OCI-LY1 (cell line): ENCODE measurements around the gene ITSN1.

Experiments
- H2AFZ ChIP-seq: fragments of 200-600 bp; sonication (generic), shearing (Covaris generic); 2 replicates; pipeline ENCODE4 v1.6.0; 2014; ENCODE audit warnings: antibody characterized with exemption, mild to moderate bottlenecking, low read length
- H3F3A ChIP-seq: fragments of 200-600 bp; sonication (generic), shearing (Covaris generic); 2 replicates; pipeline ENCODE4 v1.6.0; 2014; ENCODE audit warnings: mild to moderate bottlenecking, antibody characterized with exemption, low read length, moderate library complexity; ENCODE audit not compliant: insufficient read depth
- H3K27ac ChIP-seq: fragments of 200-600 bp; sonication (generic); 2 replicates; pipeline ENCODE4 v1.5.1; 2014; ENCODE audit warnings: low read length, mixed run types, mild to moderate bottlenecking, low read depth; ENCODE audit not compliant: poor library complexity, severe bottlenecking
- H3K27me3 ChIP-seq: fragments of 200-600 bp; sonication (generic); 2 replicates; pipeline ENCODE4 v1.6.0; 2014; ENCODE audit warnings: antibody characterized with exemption, mild to moderate bottlenecking, low read length, moderate library complexity; ENCODE audit not compliant: insufficient read depth
- H3K36me3 ChIP-seq: fragments of 200-600 bp; sonication (generic); 2 replicates; pipeline ENCODE4 v1.6.1; 2014; ENCODE audit warnings: mild to moderate bottlenecking, antibody characterized with exemption, low read length, moderate library complexity, mixed read lengths; ENCODE audit not compliant: insufficient read depth
- H3K4me1 ChIP-seq: fragments of 200-600 bp; sonication (generic); 2 replicates; pipeline ENCODE4 v1.5.1; 2014; ENCODE audit warnings: mild to moderate bottlenecking, low read length, moderate library complexity; ENCODE audit not compliant: insufficient read depth, severe bottlenecking
- H3K4me2 ChIP-seq: fragments of 200-600 bp; sonication (generic), shearing (Covaris generic); 2 replicates; pipeline ENCODE4 v1.6.1; 2014; ENCODE audit warnings: low read length
- H3K4me3 ChIP-seq: fragments of 200-600 bp; sonication (generic); 2 replicates; pipeline ENCODE4 v1.5.1; 2014; ENCODE audit warnings: low read length, low read depth, mild to moderate bottlenecking, mixed read lengths; ENCODE audit not compliant: poor library complexity, severe bottlenecking
- H3K79me2 ChIP-seq: fragments of 200-600 bp; shearing (Covaris generic); 2 replicates; pipeline ENCODE4 v1.6.1; 2016; ENCODE audit warnings: mixed run types, low read length, mixed read lengths; ENCODE audit not compliant: insufficient read depth
- H3K9ac ChIP-seq: fragments of 200-600 bp; sonication (generic), shearing (Covaris generic); 2 replicates; pipeline ENCODE4 v1.6.1; 2014; ENCODE audit warnings: mild to moderate bottlenecking, low read length, mixed read lengths
- H3K9me2 ChIP-seq: fragments of 200-600 bp; sonication (generic), shearing (Covaris generic); 2 replicates; pipeline ENCODE4 v1.6.1; 2014; ENCODE audit warnings: low read depth, mild to moderate bottlenecking, low read length, mixed read lengths
- H3K9me3 ChIP-seq: fragments of 200-600 bp; shearing (Covaris generic); 2 replicates; pipeline ENCODE4 v1.6.1; 2014; ENCODE audit warnings: low read length, mixed read lengths
- H4K20me1 ChIP-seq: fragments of 200-600 bp; sonication (generic), shearing (Covaris generic); 2 replicates; pipeline ENCODE4 v1.6.0; 2016; ENCODE audit warnings: mild to moderate bottlenecking, low read length; ENCODE audit not compliant: insufficient read depth
- EZH2 ChIP-seq: fragments of 200-600 bp; sonication (generic), shearing (Covaris generic); IDR thresholded peaks from 2 replicates; pipeline ENCODE4 v1.8.0; 2017; ENCODE audit warnings: borderline replicate concordance, mixed run types, mild to moderate bottlenecking, antibody characterized with exemption, low read length, moderate library complexity, mixed read lengths
- TF ChIP-seq, protein P1 (sequence below): fragments of 200-600 bp; sonication (generic), shearing (Covaris generic); IDR thresholded peaks from 2 replicates; pipeline ENCODE4 v1.5.1; 2017; ENCODE audit warnings: mild to moderate bottlenecking, antibody characterized with exemption, low read length, moderate library complexity, mixed read lengths

The ITSN1 gene

GRCh38 chr21:33799378-33800090 is 157.2 kb downstream of the ITSN1 start:
- H3K27me3 ChIP-seq, result no peaks in the 10 kb centered on the region
- H3F3A ChIP-seq, result no peaks in the 10 kb centered on the region
- no peaks in the 10 kb centered on the region for H3K79me2 ChIP-seq
- H3K9me2 ChIP-seq, result no peaks in the 10 kb centered on the region
- H4K20me1 ChIP-seq, result no peaks in the 10 kb centered on the region
- TF ChIP-seq, protein P1, sequence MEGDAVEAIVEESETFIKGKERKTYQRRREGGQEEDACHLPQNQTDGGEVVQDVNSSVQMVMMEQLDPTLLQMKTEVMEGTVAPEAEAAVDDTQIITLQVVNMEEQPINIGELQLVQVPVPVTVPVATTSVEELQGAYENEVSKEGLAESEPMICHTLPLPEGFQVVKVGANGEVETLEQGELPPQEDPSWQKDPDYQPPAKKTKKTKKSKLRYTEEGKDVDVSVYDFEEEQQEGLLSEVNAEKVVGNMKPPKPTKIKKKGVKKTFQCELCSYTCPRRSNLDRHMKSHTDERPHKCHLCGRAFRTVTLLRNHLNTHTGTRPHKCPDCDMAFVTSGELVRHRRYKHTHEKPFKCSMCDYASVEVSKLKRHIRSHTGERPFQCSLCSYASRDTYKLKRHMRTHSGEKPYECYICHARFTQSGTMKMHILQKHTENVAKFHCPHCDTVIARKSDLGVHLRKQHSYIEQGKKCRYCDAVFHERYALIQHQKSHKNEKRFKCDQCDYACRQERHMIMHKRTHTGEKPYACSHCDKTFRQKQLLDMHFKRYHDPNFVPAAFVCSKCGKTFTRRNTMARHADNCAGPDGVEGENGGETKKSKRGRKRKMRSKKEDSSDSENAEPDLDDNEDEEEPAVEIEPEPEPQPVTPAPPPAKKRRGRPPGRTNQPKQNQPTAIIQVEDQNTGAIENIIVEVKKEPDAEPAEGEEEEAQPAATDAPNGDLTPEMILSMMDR, result no peak
- TF ChIP-seq EZH2, result no peak
- H2AFZ ChIP-seq, result no peak overlapping the region
- no peak overlapping the region for H3K4me2 ChIP-seq
- H3K36me3 ChIP-seq, result no peaks in the 10 kb centered on the region
- H3K4me1 ChIP-seq, result no peaks in the 10 kb centered on the region
- H3K9ac ChIP-seq, result no peak overlapping the region
- H3K27ac ChIP-seq, result no peak overlapping the region
- no peak overlapping the region for H3K4me3 ChIP-seq
- H3K9me3 ChIP-seq, result no peaks in the 10 kb centered on the region

DNA sequence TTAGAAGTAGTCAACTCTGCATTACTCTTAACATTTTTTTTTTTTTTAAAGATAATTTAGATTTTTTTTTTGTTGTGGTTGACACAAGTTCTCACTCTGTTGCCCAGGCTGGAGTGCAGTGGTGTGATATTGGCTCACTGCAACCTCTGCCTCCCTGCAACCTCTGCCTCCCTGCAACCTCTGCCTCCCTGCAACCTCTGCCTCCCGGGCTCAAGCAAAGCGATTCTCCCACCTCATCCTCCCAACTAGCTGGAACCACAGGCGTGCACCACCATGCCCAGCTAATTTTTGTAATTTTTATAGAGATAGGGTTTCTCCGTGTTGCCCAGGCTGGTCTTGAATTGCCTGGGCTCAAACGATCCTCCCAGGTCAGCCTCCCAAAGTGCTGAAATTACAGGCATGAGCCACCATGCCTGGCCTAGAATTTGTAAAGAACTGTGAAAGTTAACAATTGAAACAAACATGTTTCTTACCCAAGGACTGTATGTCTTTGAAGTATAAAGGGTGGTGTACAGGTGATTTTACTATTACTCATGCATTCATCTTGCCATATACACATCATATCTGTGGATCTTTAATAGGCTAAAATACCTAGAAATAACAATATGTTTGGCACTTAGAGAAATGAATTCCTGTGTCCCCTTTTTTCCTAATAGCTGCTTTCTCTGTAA is 158.6 kb downstream of the ITSN1 start:
- Histone ChIP-seq H3K4me1 (no peaks in the 10 kb centered on the region), H3K27ac (no peak overlapping the region), H3K9me3 (no peaks in the 10 kb centered on the region), H3K4me2 (no peak overlapping the region), H3K9ac (no peak overlapping the region), H3K4me3 (no peak overlapping the region), H3K9me2 (no peaks in the 10 kb centered on the region), H3F3A (no peaks in the 10 kb centered on the region), H2AFZ (no peak overlapping the region), H3K27me3 (no peaks in the 10 kb centered on the region), H3K36me3 (no peaks in the 10 kb centered on the region), H4K20me1 (no peaks in the 10 kb centered on the region), H3K79me2 (no peaks in the 10 kb centered on the region)
- no peak for TF ChIP-seq EZH2
- TF ChIP-seq, protein P1, result no peak

- H3K9me3 ChIP-seq, result no peaks in the 10 kb centered on the region
- H3K4me2 ChIP-seq, result no peak overlapping the region
- H3K9me2 ChIP-seq, result no peaks in the 10 kb centered on the region
- H3K9ac ChIP-seq, result no peak overlapping the region
- TF ChIP-seq, protein P1, result no peak
- no peak for TF ChIP-seq EZH2
- no peak overlapping the region for H2AFZ ChIP-seq
- H3K4me1 ChIP-seq, result no peaks in the 10 kb centered on the region
- H3K27me3 ChIP-seq, result no peaks in the 10 kb centered on the region
- H3K4me3 ChIP-seq, result no peak overlapping the region
- H3K27ac ChIP-seq, result no peak overlapping the region
- H4K20me1 ChIP-seq, result no peaks in the 10 kb centered on the region
- H3F3A ChIP-seq, result no peaks in the 10 kb centered on the region
- no peaks in the 10 kb centered on the region for H3K79me2 ChIP-seq
- no peaks in the 10 kb centered on the region for H3K36me3 ChIP-seq
Measured at GRCh38 chr21:33801424-33802405, 159.4 kb downstream of the ITSN1 start.
